ENCODE measurements around the gene RCHY1. TPM values are rescaled to one million over a fixed set of nuclear protein-coding genes. Genes with fewer than 3 reads are reported as not detected.

Gene RCHY1
- total RNA-seq, 2 experiments from 2014 or later: 33.1 to 33.3 TPM

GRCh38 chr4:75496406-75496805 lies 17.8 kb downstream of the RCHY1 start:
- Mint-ChIP-seq H3K4me1 (ENCODE audit: low read depth) (peaks cover 35% of the 10 kb centered on the region), H3K36me3 (ENCODE audit: low read depth) (peaks cover 41% of the 10 kb centered on the region), H3K27ac (no peak overlapping the region), H3K27me3 (no peaks in the 10 kb centered on the region), H3K9me3 (peaks cover 4% of the 10 kb centered on the region), H3K4me3 (no peak overlapping the region)
- TF ChIP-seq CTCF (IDR thresholded peaks at IDR 0.05): no peak
- intact Hi-C loops (cut with micrococcal nuclease): no loop called here
- ChIA-PET POLR2A (no interaction called here), CTCF (interaction anchor here (1.4 kb wide), 1 partner anchor 12 kb away, joined by 7 read pairs; no protein-coding TSS in a partner anchor)
- no peak for DNase-seq
- no peak for ATAC-seq

- Mint-ChIP-seq H3K27me3 (no peaks in the 10 kb centered on the region), H3K27ac (no peak overlapping the region), H3K36me3 (ENCODE audit: low read depth) (peaks cover 42% of the 10 kb centered on the region), H3K4me3 (no peak overlapping the region), H3K4me1 (ENCODE audit: low read depth) (peaks cover 35% of the 10 kb centered on the region), H3K9me3 (peaks cover 4% of the 10 kb centered on the region)
- ChIA-PET CTCF (interaction anchor here (1.4 kb wide), 1 partner anchor 11 kb away, joined by 7 read pairs; no protein-coding TSS in a partner anchor), POLR2A (no interaction called here)
- DNase-seq (no peak), ATAC-seq (no peak)
- intact Hi-C loops (cut with micrococcal nuclease): no loop called here
- no peak for TF ChIP-seq CTCF (IDR thresholded peaks at IDR 0.05)
These were observed 18.7 kb downstream of the RCHY1 start for GRCh38 chr4:75495476-75495875.

GRCh38 chr4:75494563-75494962 lies 19.6 kb downstream of the RCHY1 start:
- H3K27me3 Mint-ChIP-seq: no peaks in the 10 kb centered on the region
- CTCF ChIA-PET: no interaction called here
- H3K4me1 Mint-ChIP-seq (ENCODE audit: low read depth): peaks cover 34% of the 10 kb centered on the region
- H3K4me3 Mint-ChIP-seq: no peak overlapping the region
- ATAC-seq: no peak
- no peak overlapping the region for H3K27ac Mint-ChIP-seq
- peaks cover 38% of the 10 kb centered on the region for H3K36me3 Mint-ChIP-seq (ENCODE audit: low read depth)
- peaks cover 4% of the 10 kb centered on the region for H3K9me3 Mint-ChIP-seq
- no peak for TF ChIP-seq CTCF (IDR thresholded peaks at IDR 0.05)
- no peak for DNase-seq
- POLR2A ChIA-PET: no interaction called here
- intact Hi-C loops (cut with micrococcal nuclease): no loop called here

GRCh38 chr4:75490155-75490554 lies 24.0 kb downstream of the RCHY1 start:
- DNase-seq: no peak
- Mint-ChIP-seq H3K36me3 (ENCODE audit: low read depth) (peaks cover 21% of the 10 kb centered on the region), H3K9me3 (no peaks in the 10 kb centered on the region), H3K4me3 (no peak overlapping the region), H3K27ac (no peak overlapping the region), H3K27me3 (no peaks in the 10 kb centered on the region), H3K4me1 (ENCODE audit: low read depth) (peaks cover 6% of the 10 kb centered on the region)
- ATAC-seq: no peak
- intact Hi-C loops (cut with micrococcal nuclease): no loop called here
- POLR2A ChIA-PET: no interaction called here
- CTCF ChIA-PET: no interaction called here
- no peak for TF ChIP-seq CTCF (IDR thresholded peaks at IDR 0.05)

GRCh38 chr4:75484190-75484589 lies 30.0 kb downstream of the RCHY1 start:
- H3K27ac Mint-ChIP-seq: no peak overlapping the region
- POLR2A ChIA-PET: interaction anchor here (1.0 kb wide), 1 partner anchor 37 kb away, joined by 3 read pairs; no protein-coding TSS in a partner anchor
- no peaks in the 10 kb centered on the region for H3K4me1 Mint-ChIP-seq (ENCODE audit: low read depth)
- CTCF ChIA-PET: interaction anchor here (1.5 to 2.4 kb wide), 2 partner anchors 12 to 16 kb away, joined by 7 to 10 read pairs; no protein-coding TSS in a partner anchor
- intact Hi-C loops (cut with micrococcal nuclease): no loop called here
- no peaks in the 10 kb centered on the region for H3K9me3 Mint-ChIP-seq
- H3K27me3 Mint-ChIP-seq: no peaks in the 10 kb centered on the region
- ATAC-seq (no peak), DNase-seq (no peak)
- TF ChIP-seq CTCF (IDR thresholded peaks at IDR 0.05): no peak
- no peak overlapping the region for H3K4me3 Mint-ChIP-seq
- H3K36me3 Mint-ChIP-seq (ENCODE audit: low read depth): peaks cover 36% of the 10 kb centered on the region
